Activated CD8-positive, alpha-beta T cell treated with anti-CD3 and anti-CD28 coated beads for 36 hours (primary cell): ENCODE data around the gene SPAM1. TPM values are rescaled to one million over a fixed set of nuclear protein-coding genes. Genes with fewer than 3 reads are reported as not detected.

Experiments used
- ATAC-seq: fragments of 200-7000 bp; cut with Tn5 transposase; one replicate; pipeline ENCODE4 v1.10.0; 2021; ENCODE audit warnings: mild to moderate bottlenecking, moderate library complexity
- CTCF ChIA-PET: fragments of 350-600 bp; sonication (Branson Sonifier 250); formaldehyde crosslinking; loops from one replicate; lab custom pipeline; 2021; ENCODE audit warnings: antibody characterized with exemption; lab: Charles Lee
- POLR2A ChIA-PET: fragments of 350-600 bp; sonication (Branson Sonifier 250); formaldehyde crosslinking; loops from one replicate; lab custom pipeline; 2021; ENCODE audit warnings: antibody characterized with exemption; lab: Charles Lee
- DNase-seq: peaks from one replicate; pipeline ENCODE4 v3.0.0-alpha.2; 2020
- H3K27ac Mint-ChIP-seq: one replicate; pipeline ENCODE4 v1.8.0; 2021; ENCODE audit warnings: mild to moderate bottlenecking, mixed read lengths
- H3K27me3 Mint-ChIP-seq: one replicate; pipeline ENCODE4 v1.8.0; 2021; ENCODE audit warnings: mixed read lengths
- H3K36me3 Mint-ChIP-seq: one replicate; pipeline ENCODE4 v1.8.0; 2021; ENCODE audit warnings: low read depth, mixed read lengths
- H3K4me1 Mint-ChIP-seq: one replicate; pipeline ENCODE4 v1.8.0; 2021; ENCODE audit warnings: low read depth, mixed read lengths
- H3K4me3 Mint-ChIP-seq: one replicate; pipeline ENCODE4 v1.8.0; 2021; ENCODE audit warnings: mild to moderate bottlenecking, moderate library complexity, mixed read lengths
- H3K9me3 Mint-ChIP-seq: one replicate; pipeline ENCODE4 v1.8.0; 2021; ENCODE audit warnings: mixed read lengths
- intact Hi-C: fragments of 100-400 bp; cut with micrococcal nuclease; formaldehyde crosslinking; loops from one replicate; pipeline ENCODE4 v1.10.0; 2022
- total RNA-seq, 2 experiments: library from RNA; stranded (reverse); gene quantifications; one replicate each; pipeline ENCODE4 v1.2.3, GENCODE V29; 2021
- TF ChIP-seq, protein P1 (sequence below): fragments of 200-600 bp; IDR thresholded peaks from one replicate; pipeline ENCODE4 v1.8.0; 2022; ENCODE audit warnings: antibody characterized with exemption, mild to moderate bottlenecking

Gene SPAM1
- total RNA-seq, 2 experiments from 2014 or later, result not detected

DNA sequence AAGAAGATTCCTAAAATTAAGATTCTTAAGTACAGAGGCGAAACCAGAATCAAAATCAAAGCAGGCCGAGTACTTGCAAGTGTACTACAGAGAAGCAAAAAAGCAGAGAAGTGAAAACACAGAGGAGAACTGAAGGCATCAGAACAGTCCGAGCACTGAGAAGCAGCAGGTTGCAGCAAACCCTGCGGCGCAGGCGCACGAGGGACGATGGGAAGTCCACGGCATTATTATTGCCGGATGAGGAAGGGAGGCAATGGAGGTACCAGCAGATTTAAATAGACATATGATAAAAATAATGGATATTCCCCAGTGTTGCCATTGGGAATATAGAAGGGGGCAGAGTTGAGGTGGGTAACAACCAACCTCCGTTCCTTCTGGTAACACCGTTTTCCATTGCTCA lies 7.2 kb upstream of the SPAM1 start:
- DNase-seq (no peak), ATAC-seq (no peak)
- H3K36me3 Mint-ChIP-seq, result no peaks in the 10 kb centered on the region
- no peaks in the 10 kb centered on the region for H3K9me3 Mint-ChIP-seq
- ChIA-PET POLR2A (no interaction called here), CTCF (no interaction called here)
- H3K4me1 Mint-ChIP-seq, result no peaks in the 10 kb centered on the region
- TF ChIP-seq, protein P1, sequence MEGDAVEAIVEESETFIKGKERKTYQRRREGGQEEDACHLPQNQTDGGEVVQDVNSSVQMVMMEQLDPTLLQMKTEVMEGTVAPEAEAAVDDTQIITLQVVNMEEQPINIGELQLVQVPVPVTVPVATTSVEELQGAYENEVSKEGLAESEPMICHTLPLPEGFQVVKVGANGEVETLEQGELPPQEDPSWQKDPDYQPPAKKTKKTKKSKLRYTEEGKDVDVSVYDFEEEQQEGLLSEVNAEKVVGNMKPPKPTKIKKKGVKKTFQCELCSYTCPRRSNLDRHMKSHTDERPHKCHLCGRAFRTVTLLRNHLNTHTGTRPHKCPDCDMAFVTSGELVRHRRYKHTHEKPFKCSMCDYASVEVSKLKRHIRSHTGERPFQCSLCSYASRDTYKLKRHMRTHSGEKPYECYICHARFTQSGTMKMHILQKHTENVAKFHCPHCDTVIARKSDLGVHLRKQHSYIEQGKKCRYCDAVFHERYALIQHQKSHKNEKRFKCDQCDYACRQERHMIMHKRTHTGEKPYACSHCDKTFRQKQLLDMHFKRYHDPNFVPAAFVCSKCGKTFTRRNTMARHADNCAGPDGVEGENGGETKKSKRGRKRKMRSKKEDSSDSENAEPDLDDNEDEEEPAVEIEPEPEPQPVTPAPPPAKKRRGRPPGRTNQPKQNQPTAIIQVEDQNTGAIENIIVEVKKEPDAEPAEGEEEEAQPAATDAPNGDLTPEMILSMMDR, result no peak
- H3K27ac Mint-ChIP-seq, result no peak overlapping the region
- intact Hi-C loops, result no loop called here
- no peak overlapping the region for H3K4me3 Mint-ChIP-seq
- peaks cover 2% of the 10 kb centered on the region for H3K27me3 Mint-ChIP-seq

DNA sequence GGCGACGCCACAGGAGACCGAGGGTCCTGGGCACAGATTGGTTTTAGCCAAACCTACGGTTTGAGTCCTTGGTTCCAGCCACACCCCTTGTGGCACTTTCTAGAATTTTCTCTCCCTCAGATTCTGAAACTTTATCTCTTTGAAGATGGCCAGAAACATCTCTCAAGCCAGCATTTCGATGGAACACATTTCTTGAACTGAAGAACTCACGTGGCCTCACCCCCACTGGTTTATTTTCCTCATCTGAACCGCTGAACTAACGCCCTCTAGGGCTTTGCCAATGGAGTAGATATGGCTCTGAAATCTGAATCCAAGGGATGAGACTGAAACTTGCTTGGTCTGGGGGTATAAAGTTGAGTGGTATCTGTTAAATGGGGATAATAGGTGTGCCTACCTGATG lies 6.7 kb upstream of the SPAM1 start:
- TF ChIP-seq, protein P1, result no peak
- Mint-ChIP-seq H3K36me3 (no peaks in the 10 kb centered on the region), H3K27ac (no peak overlapping the region), H3K4me3 (no peak overlapping the region), H3K4me1 (no peaks in the 10 kb centered on the region), H3K27me3 (peaks cover 2% of the 10 kb centered on the region), H3K9me3 (no peaks in the 10 kb centered on the region)
- POLR2A ChIA-PET, result no interaction called here
- ATAC-seq (no peak), DNase-seq (no peak)
- CTCF ChIA-PET, result no interaction called here
- intact Hi-C loops, result no loop called here

DNA sequence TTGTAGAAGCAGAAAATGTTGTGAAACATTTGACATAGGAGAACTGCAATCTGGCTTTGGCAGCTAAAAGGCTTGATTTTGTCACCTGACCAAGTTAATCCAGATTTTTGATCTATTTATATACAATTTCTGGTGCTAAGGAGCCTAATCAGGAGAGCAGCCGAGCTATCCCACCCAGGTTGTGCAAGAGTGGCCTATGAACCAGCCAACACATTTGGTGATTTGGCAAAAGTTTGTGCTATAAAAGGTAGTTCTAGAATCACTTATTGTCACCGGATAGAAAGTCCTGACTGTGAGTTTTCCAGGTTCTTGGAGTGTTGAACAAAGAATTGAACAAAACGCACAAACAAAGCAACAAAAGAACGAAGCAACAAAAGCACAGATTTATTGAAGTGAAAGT lies 1.4 kb upstream of the SPAM1 start:
- DNase-seq, result no peak
- no peaks in the 10 kb centered on the region for H3K9me3 Mint-ChIP-seq
- CTCF ChIA-PET, result no interaction called here
- POLR2A ChIA-PET, result no interaction called here
- no peaks in the 10 kb centered on the region for H3K4me1 Mint-ChIP-seq
- TF ChIP-seq, protein P1, result no peak
- intact Hi-C loops, result no loop called here
- peaks cover 1% of the 10 kb centered on the region for H3K27me3 Mint-ChIP-seq
- H3K36me3 Mint-ChIP-seq, result no peaks in the 10 kb centered on the region
- no peak for ATAC-seq
- no peak overlapping the region for H3K27ac Mint-ChIP-seq
- H3K4me3 Mint-ChIP-seq, result no peak overlapping the region

DNA sequence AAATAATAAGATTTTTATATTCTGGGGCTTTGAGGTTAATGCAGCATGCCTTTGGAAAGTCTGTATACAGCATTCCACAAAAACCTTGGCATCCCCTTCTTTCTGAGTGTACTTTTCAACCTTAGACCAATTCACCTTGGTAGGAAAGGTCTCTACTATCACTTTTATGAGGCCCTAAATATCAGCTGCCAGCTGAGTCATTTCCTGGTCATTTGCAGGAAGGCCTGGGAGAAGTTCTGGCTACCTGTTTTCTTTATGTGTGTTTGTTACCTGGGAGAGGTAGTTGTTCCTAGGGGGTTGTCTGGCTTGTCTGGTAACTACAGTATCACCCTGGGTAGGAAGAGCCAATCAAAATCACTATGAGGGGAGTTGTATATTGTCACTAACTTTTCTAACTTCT lies 4.1 kb downstream of the SPAM1 start:
- Mint-ChIP-seq H3K27me3 (peaks cover 1% of the 10 kb centered on the region), H3K27ac (no peak overlapping the region), H3K4me1 (no peaks in the 10 kb centered on the region), H3K9me3 (no peaks in the 10 kb centered on the region), H3K36me3 (no peaks in the 10 kb centered on the region), H3K4me3 (no peak overlapping the region)
- ChIA-PET POLR2A (no interaction called here), CTCF (no interaction called here)
- no peak for DNase-seq
- TF ChIP-seq, protein P1, result no peak
- intact Hi-C loops, result no loop called here
- no peak for ATAC-seq

DNA sequence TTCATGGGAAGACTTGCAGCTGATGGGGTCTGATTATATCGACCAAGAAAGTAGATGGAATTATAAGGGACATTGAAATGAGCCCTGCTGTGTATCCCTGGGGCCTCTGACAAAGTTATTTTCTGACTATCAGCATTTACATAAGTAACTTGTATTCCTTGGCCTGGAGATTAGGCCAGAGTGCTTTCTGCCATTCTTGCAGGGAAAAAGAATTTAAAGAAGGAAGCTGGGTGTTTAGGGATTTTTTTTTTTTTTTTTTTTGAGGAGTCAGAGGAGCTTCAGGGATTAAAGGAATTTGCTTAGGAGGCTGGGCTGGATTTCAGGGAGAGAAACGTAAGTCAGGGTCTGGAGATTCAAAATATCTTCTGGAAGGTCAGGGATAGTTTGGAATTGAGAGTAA lies 4.6 kb downstream of the SPAM1 start:
- H3K4me1 Mint-ChIP-seq, result no peaks in the 10 kb centered on the region
- TF ChIP-seq, protein P1, result no peak
- H3K4me3 Mint-ChIP-seq, result no peak overlapping the region
- no peaks in the 10 kb centered on the region for H3K36me3 Mint-ChIP-seq
- CTCF ChIA-PET, result no interaction called here
- POLR2A ChIA-PET, result no interaction called here
- H3K9me3 Mint-ChIP-seq, result no peaks in the 10 kb centered on the region
- H3K27me3 Mint-ChIP-seq, result peaks cover 1% of the 10 kb centered on the region
- intact Hi-C loops, result no loop called here
- H3K27ac Mint-ChIP-seq, result no peak overlapping the region
- ATAC-seq (no peak), DNase-seq (no peak)
